Mesodermal cell (in vitro differentiated cells): Measurements from ENCODE around the gene GPR63.

ENCODE experiments used
- H3K27ac ChIP-seq: 2 replicates; pipeline ENCODE4 v1.7.0; 2013; ENCODE audit warnings: mild to moderate bottlenecking, low read depth, low read length, moderate library complexity; ENCODE audit not compliant: severe bottlenecking
- H3K36me3 ChIP-seq: 2 replicates; pipeline ENCODE4 v1.7.1; 2013; ENCODE audit warnings: mild to moderate bottlenecking, low read length, moderate library complexity; ENCODE audit not compliant: control insufficient read depth, insufficient read depth
- H3K4me1 ChIP-seq: one replicate; pipeline ENCODE4 v1.7.1; 2013; ENCODE audit warnings: mild to moderate bottlenecking, low read length; ENCODE audit not compliant: insufficient read depth, control insufficient read depth, poor library complexity, severe bottlenecking
- H3K4me3 ChIP-seq: 2 replicates; pipeline ENCODE4 v1.7.0; 2013; ENCODE audit warnings: low read length, control low read depth, mild to moderate bottlenecking; ENCODE audit not compliant: insufficient read depth, poor library complexity, severe bottlenecking; ENCODE audit errors: extremely low read depth
- H3K9me3 ChIP-seq: 2 replicates; pipeline ENCODE4 v1.7.1; 2013; ENCODE audit warnings: mild to moderate bottlenecking, low read length, moderate library complexity; ENCODE audit not compliant: control insufficient read depth
- WGBS, 2 experiments: methylation state at CpG; one replicate each; pipeline ENCODE4 v1.1.5; 2013; ENCODE audit warnings: missing lambda C conversion rate in 2 of 2; ENCODE audit not compliant: insufficient coverage in 2 of 2; 5-methylcytosine and 5-hydroxymethylcytosine counted together

The GPR63 gene

GRCh38 chr6:96761794-96762193 is 75.5 kb downstream of the GPR63 start:
- no peaks in the 10 kb centered on the region for H3K4me1 ChIP-seq
- H3K27ac ChIP-seq = no peak overlapping the region
- no peaks in the 10 kb centered on the region for H3K36me3 ChIP-seq
- H3K4me3 ChIP-seq = no peak overlapping the region
- 90% methylated on average over 8 to 11 of the region's 12 CpGs for WGBS, 2 experiments
- no peaks in the 10 kb centered on the region for H3K9me3 ChIP-seq

- no peaks in the 10 kb centered on the region for H3K36me3 ChIP-seq
- 80 to 100% methylated on average over 1 to 2 of the region's 4 CpGs for WGBS, 2 experiments
- H3K27ac ChIP-seq = no peak overlapping the region
- no peak overlapping the region for H3K4me3 ChIP-seq
- H3K9me3 ChIP-seq = no peaks in the 10 kb centered on the region
- H3K4me1 ChIP-seq = no peaks in the 10 kb centered on the region
These were observed 77.1 kb downstream of the GPR63 start for GRCh38 chr6:96760153-96760687.

- Histone ChIP-seq H3K4me3 (no peak overlapping the region), H3K4me1 (no peaks in the 10 kb centered on the region), H3K36me3 (no peaks in the 10 kb centered on the region), H3K9me3 (no peaks in the 10 kb centered on the region), H3K27ac (no peak overlapping the region)
- WGBS, 2 experiments = 82 to 86% methylated on average over 1 to 2 of the region's 3 CpGs
These were observed 82.2 kb downstream of the GPR63 start for GRCh38 chr6:96755096-96755495.

- Histone ChIP-seq H3K9me3 (no peaks in the 10 kb centered on the region), H3K4me1 (no peaks in the 10 kb centered on the region), H3K27ac (no peak overlapping the region), H3K36me3 (no peaks in the 10 kb centered on the region), H3K4me3 (no peak overlapping the region)
- WGBS, 2 experiments = 89 to 92% methylated on average over 5 to 6 of the region's 6 CpGs
These were observed 87.4 kb downstream of the GPR63 start for GRCh38 chr6:96749891-96750290.
